Hepatocyte (in vitro differentiated cells): ENCODE measurements around the gene CHST14. TPM values are rescaled to one million over a fixed set of nuclear protein-coding genes. Genes with fewer than 3 reads are reported as not detected.

Experiments used
- DNase-seq: peaks from one replicate; pipeline ENCODE4 v3.0.0-alpha.2; 2016; ENCODE audit warnings: low spot score
- H2AFZ ChIP-seq: fragments of 200-600 bp; sonication (generic); 2 replicates; pipeline ENCODE4 v1.6.0; 2016; ENCODE audit warnings: antibody characterized with exemption, mild to moderate bottlenecking
- H3K27ac ChIP-seq: fragments of 200-600 bp; sonication (generic); 2 replicates; pipeline ENCODE4 v1.5.1; 2016; ENCODE audit warnings: mild to moderate bottlenecking
- H3K27me3 ChIP-seq: fragments of 200-600 bp; sonication (generic); 2 replicates; pipeline ENCODE4 v1.6.1; 2016
- H3K36me3 ChIP-seq: fragments of 200-600 bp; sonication (generic); replicated peaks from 2 replicates; pipeline ENCODE4 v1.5.1; 2016; ENCODE audit warnings: low read depth; ENCODE audit not compliant: insufficient read depth
- H3K4me1 ChIP-seq: fragments of 200-600 bp; sonication (generic); 2 replicates; pipeline ENCODE4 v1.5.1; 2016; ENCODE audit warnings: mild to moderate bottlenecking, moderate library complexity; ENCODE audit not compliant: insufficient read depth
- H3K4me2 ChIP-seq: fragments of 200-600 bp; sonication (generic); 2 replicates; pipeline ENCODE4 v1.6.0; 2016
- H3K4me3 ChIP-seq: fragments of 200-600 bp; sonication (generic); 2 replicates; pipeline ENCODE4 v1.5.1; 2016; ENCODE audit warnings: mild to moderate bottlenecking
- H3K79me2 ChIP-seq: fragments of 200-600 bp; sonication (generic); 2 replicates; pipeline ENCODE4 v1.6.0; 2017; ENCODE audit warnings: mild to moderate bottlenecking
- H3K9me2 ChIP-seq: fragments of 200-600 bp; sonication (generic); replicated peaks from 2 replicates; pipeline ENCODE4 v1.6.0; 2017; ENCODE audit warnings: mild to moderate bottlenecking; ENCODE audit not compliant: insufficient read depth
- H3K9me3 ChIP-seq: fragments of 200-600 bp; sonication (generic); 2 replicates; pipeline ENCODE4 v1.5.1; 2016; ENCODE audit warnings: low read depth, mild to moderate bottlenecking
- H4K20me1 ChIP-seq: fragments of 200-600 bp; sonication (generic); 2 replicates; pipeline ENCODE4 v1.6.0; 2016; ENCODE audit warnings: mild to moderate bottlenecking; ENCODE audit not compliant: insufficient read depth, poor library complexity, severe bottlenecking
- CTCF ChIP-seq: fragments of 200-600 bp; sonication (generic); IDR thresholded peaks from 2 replicates; pipeline ENCODE4 v1.5.1; 2016; ENCODE audit warnings: antibody characterized with exemption, mild to moderate bottlenecking; ENCODE audit not compliant: poor library complexity
- EZH2 ChIP-seq: fragments of 200-600 bp; sonication (generic); IDR thresholded peaks from 2 replicates; pipeline ENCODE4 v1.6.1; 2016; ENCODE audit warnings: antibody characterized with exemption, mild to moderate bottlenecking, borderline replicate concordance
- EZH2phosphoT487 ChIP-seq: fragments of 200-600 bp; sonication (generic); IDR thresholded peaks from one replicate; pipeline ENCODE4 v1.6.1; 2018; ENCODE audit warnings: antibody characterized with exemption, mild to moderate bottlenecking, low read depth, moderate library complexity; ENCODE audit not compliant: unreplicated experiment, severe bottlenecking
- WGBS: methylation state at CpG from one replicate; pipeline ENCODE4 v1.1.6; 2016; ENCODE audit warnings: low lambda C conversion rate; ENCODE audit errors: missing lambda C conversion rate; 5-methylcytosine and 5-hydroxymethylcytosine counted together
- polyA plus RNA-seq: library from polyadenylated mRNA; unstranded; fragments of >200 nt; fragmentation: Nextera tagmentation; extraction: Ambion mirVana; gene quantifications from 2 replicates; pipeline ENCODE4 v1.2.1, GENCODE V29; 2016
- total RNA-seq: library from RNA; depleted of rRNA; stranded (reverse); fragments of >200 nt; gene quantifications from 2 replicates; pipeline ENCODE4 v1.2.3, GENCODE V29; 2014

Gene CHST14
- total and polyA plus RNA-seq, 2 experiments from 2014 or later = 15.7 to 16.6 TPM

- no peaks in the 10 kb centered on the region for H3K9me3 ChIP-seq
- no peaks in the 10 kb centered on the region for H3K27me3 ChIP-seq
- peaks cover 12% of the 10 kb centered on the region for H3K4me1 ChIP-seq
- H3K27ac ChIP-seq = no peak overlapping the region
- no peak for TF ChIP-seq CTCF
- no peak overlapping the region for H3K4me2 ChIP-seq
- DNase-seq = no peak
- H4K20me1 ChIP-seq = no peaks in the 10 kb centered on the region
- H3K4me3 ChIP-seq = no peak overlapping the region
- no peaks in the 10 kb centered on the region for H3K9me2 ChIP-seq
- peaks cover 3% of the 10 kb centered on the region for H3K79me2 ChIP-seq
- no peaks in the 10 kb centered on the region for H3K36me3 ChIP-seq
- H2AFZ ChIP-seq = no peak overlapping the region
Measured at GRCh38 chr15:40467261-40467615, 3.5 kb upstream of the CHST14 start.

- TF ChIP-seq EZH2phosphoT487 = no peak
- TF ChIP-seq CTCF = no peak
- TF ChIP-seq EZH2 = no peak
- WGBS = 91% methylated on average over 4 of the region's 4 CpGs
- no peaks in the 10 kb centered on the region for H3K27me3 ChIP-seq
- no peaks in the 10 kb centered on the region for H3K36me3 ChIP-seq
- no peak overlapping the region for H3K4me3 ChIP-seq
- no peaks in the 10 kb centered on the region for H4K20me1 ChIP-seq
- no peak overlapping the region for H2AFZ ChIP-seq
- H3K9me3 ChIP-seq = no peaks in the 10 kb centered on the region
- H3K4me1 ChIP-seq = peaks cover 13% of the 10 kb centered on the region
- H3K9me2 ChIP-seq = no peaks in the 10 kb centered on the region
- H3K27ac ChIP-seq = no peak overlapping the region
- DNase-seq = no peak
- H3K79me2 ChIP-seq = peaks cover 11% of the 10 kb centered on the region
- H3K4me2 ChIP-seq = no peak overlapping the region
Measured at GRCh38 chr15:40468898-40469331, 1.9 kb upstream of the CHST14 start.

GRCh38 chr15:40469776-40470390, 901 bp upstream of the CHST14 start:
- H3K4me2 ChIP-seq = peak overlapping the region; percentile 100

More at GRCh38 chr15:40469776-40470390, 901 bp upstream of the CHST14 start:
- Histone ChIP-seq H4K20me1 (no peaks in the 10 kb centered on the region), H3K27ac (peak overlapping the region; percentile 86), H2AFZ (no peak overlapping the region), H3K79me2 (peaks cover 11% of the 10 kb centered on the region), H3K9me3 (no peaks in the 10 kb centered on the region), H3K4me3 (no peak overlapping the region), H3K9me2 (no peaks in the 10 kb centered on the region), H3K4me1 (peaks cover 13% of the 10 kb centered on the region), H3K27me3 (no peaks in the 10 kb centered on the region), H3K36me3 (no peaks in the 10 kb centered on the region)
- no peak for DNase-seq
- 81% methylated on average over 7 of the region's 7 CpGs for WGBS
- TF ChIP-seq EZH2 (no peak), CTCF (no peak), EZH2phosphoT487 (no peak)
